Heart left ventricle (tissue), 16 donors: ENCODE data around the gene PHACTR3. TPM values are rescaled to one million over a fixed set of nuclear protein-coding genes. Genes with fewer than 3 reads are reported as not detected.

ENCODE experiments used
- ATAC-seq, 4 donors: fragments of 200-7000 bp; cut with Tn5 transposase; one replicate each; pipeline ENCODE4 v1.9.1; 2020 to 2022; ENCODE audit warnings: moderate library complexity in 4 of 4, mild to moderate bottlenecking in 3 of 4, moderate number of reproducible peaks in 1 of 4
- DNase-seq, 5 donors: peaks; one replicate each; pipeline ENCODE4 v3.0.0-alpha.2; 2020
- H3K27ac ChIP-seq, 12 donors: fragments of 200-600 bp; sonication (generic) in 4 of 12; one replicate each; pipeline versions ENCODE4 v1.5.0 to v1.8.0; 2016 to 2022; ENCODE audit warnings: mild to moderate bottlenecking in 2 of 12
- H3K27me3 ChIP-seq, 9 donors: fragments of 200-600 bp; sonication (generic) in 2 of 9; one replicate each; pipeline versions ENCODE4 v1.5.1 to v1.8.0; 2016 to 2022; ENCODE audit warnings: mild to moderate bottlenecking in 3 of 9
- H3K36me3 ChIP-seq, 9 donors: fragments of 200-600 bp; sonication (generic) in 2 of 9; one replicate each; pipeline versions ENCODE4 v1.5.0 to v1.8.0; 2018 to 2022; ENCODE audit warnings: mild to moderate bottlenecking in 2 of 9
- H3K4me1 ChIP-seq, 12 donors: fragments of 200-600 bp; sonication (generic) in 4 of 12; one replicate each; pipeline versions ENCODE4 v1.5.0 to v1.8.0; 2016 to 2022; ENCODE audit warnings: mild to moderate bottlenecking in 3 of 12
- H3K4me3 ChIP-seq, 12 donors: fragments of 200-600 bp; sonication (generic) in 4 of 12; one replicate each; pipeline versions ENCODE4 v1.5.0 to v1.8.0; 2017 to 2022; ENCODE audit warnings: mild to moderate bottlenecking in 9 of 12, moderate library complexity in 4 of 12
- H3K9me3 ChIP-seq, 12 donors: fragments of 200-600 bp; sonication (generic) in 4 of 12; one replicate each; pipeline versions ENCODE4 v1.5.0 to v1.8.0; 2016 to 2022; ENCODE audit warnings: mild to moderate bottlenecking in 1 of 12
- CTCF ChIP-seq, 12 donors: fragments of 200-600 bp; sonication (generic) in 4 of 12; IDR thresholded peaks; one replicate each; pipeline versions ENCODE4 v1.5.0 to v1.8.0; 2018 to 2022; ENCODE audit warnings: antibody characterized with exemption in 12 of 12, mild to moderate bottlenecking in 5 of 12
- POLR2A ChIP-seq, 2 donors: fragments of 450-650 bp; IDR thresholded peaks; one replicate each; pipeline ENCODE4 v1.6.1; 2017; ENCODE audit warnings: antibody characterized with exemption in 2 of 2, mild to moderate bottlenecking in 2 of 2, moderate library complexity in 2 of 2
- WGBS, 4 donors: extraction: QIAGEN DNeasy Blood & Tissue Kit in 2 of 4; methylation state at CpG; one replicate each; pipeline versions ENCODE4 v1.1.5 to v1.1.7; 2013 to 2018; 5-methylcytosine and 5-hydroxymethylcytosine counted together
- intact Hi-C, 10 donors: fragments of 100-400 bp; cut with DNase I; formaldehyde crosslinking; loops; one replicate each; pipeline versions ENCODE4 v1.11.1 to v1.14.2; 2022
- polyA plus RNA-seq, 2 donors: library from polyadenylated mRNA; stranded (reverse); fragments of 200-250 nt; gene quantifications; one replicate each; pipeline ENCODE4 v1.2.3, GENCODE V29; 2013
- total RNA-seq, 9 donors: library from RNA; depleted of rRNA in 2 of 9; stranded (reverse); fragments of >200 nt in 2 of 9; fragmentation: NEBNext Ultra II Directional in 3 of 9; extraction: Animal tissue kit (Norgen Biotek cat#: 25700) in 3 of 9; gene quantifications; one replicate each; pipeline versions ENCODE4 v1.1.0 to v1.2.4, GENCODE V29; 2016 to 2023
- donor health status: ischemic (EF 13 %, LVEDD 7.1; RV severe dilation, severe dysfunction).
- donor health status: healthy with polysubstance abuse.
- donor health status: DM: no; HTN: yes; CAD: no.
- donor health status: DM: no; HTN: no; CAD: no.
- donor health status: ischemic (EF 25% LVEDD 6.9; RV normal size, moderate dysfunction).
- donor health status: ischemic (EF 25% LVEDD 5.7; RV mildly dilated, moderate dysfunction).
- donor health status: healthy.
- donor health status: DM: yes; HTN: yes; CAD: no.
- donor health status: ischemic (EF 35%, LVEDD 5.7; RV mildly dilated, moderate dysfunction).
- donor health status: nonischemic (EF 11% LVEDD 7.7; RV severe dilation, severe dysfunction).
- donor health status: DM: yes; HTN: yes; CAD: no.
- donor health status: PGD.
- donor health status: ischemic (EF 29% LVEDD 5.4; RV normal size, mild dysfunction).
- donor health status: nonischemic (EF 23%, LVEDD 6.1; RV moderate dilation, normal function).

The PHACTR3 gene
- total and polyA plus RNA-seq, 11 donors: 0.19 to 14.6 (median 3.5) TPM

DNA sequence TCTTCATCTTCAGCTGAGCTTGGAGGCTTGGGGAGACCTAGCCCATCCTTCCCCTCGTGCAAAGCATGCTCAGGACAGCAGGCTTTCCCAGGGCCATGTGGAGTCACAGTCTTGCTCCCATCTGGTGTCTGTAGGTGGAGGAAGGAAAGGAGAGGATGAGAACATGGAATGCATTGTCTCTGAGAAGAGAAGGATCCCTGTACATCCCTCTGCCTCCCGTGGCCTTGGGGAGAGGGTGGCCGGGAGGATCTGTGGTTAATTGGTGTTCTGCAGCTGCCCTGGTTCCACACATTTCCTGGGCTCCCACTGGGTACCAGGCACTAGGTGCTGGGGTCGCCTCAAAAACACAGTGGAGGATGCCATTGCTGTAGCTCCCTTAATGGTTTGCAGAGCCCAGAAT, 134.5 kb downstream of the PHACTR3 start:
- Histone ChIP-seq H3K4me3 (no peak overlapping the region), H3K36me3 (no peaks in the 10 kb centered on the region), H3K4me1 (no peaks in the 10 kb centered on the region), H3K27me3 (peaks cover 0 to 27% (median 6%) of the 10 kb centered on the region in 9 donors), H3K27ac (no peak overlapping the region), H3K9me3 (no peaks in the 10 kb centered on the region)
- TF ChIP-seq CTCF (IDR thresholded peaks at IDR 0.05) (no peak), POLR2A (IDR thresholded peaks at IDR 0.05) (no peak)
- no peak for ATAC-seq
- intact Hi-C loops: no loop called here
- DNase-seq: no peak
- 42 to 65% (median 53%) methylated on average over 3 to 4 of the region's 4 CpGs for WGBS, 4 donors

DNA sequence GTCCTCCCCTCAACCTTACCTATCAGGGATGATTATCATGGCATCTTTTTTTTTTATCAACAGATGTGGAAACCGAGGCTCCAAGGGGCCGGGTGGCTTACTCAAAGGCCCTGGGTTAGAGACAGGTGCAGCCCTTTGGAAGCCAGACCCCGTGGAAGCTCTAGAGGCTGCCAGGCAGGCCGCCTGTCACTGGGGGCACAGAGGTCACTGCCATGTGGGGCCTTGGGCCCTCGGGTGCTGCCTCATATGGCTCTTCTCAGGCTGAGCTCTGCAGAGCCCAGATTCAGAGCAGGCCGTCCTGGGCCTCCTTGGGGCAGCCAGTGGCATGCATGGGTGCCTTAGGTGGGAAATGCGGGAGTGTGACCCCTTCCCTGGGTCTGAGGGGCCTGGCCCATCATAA, 136.3 kb downstream of the PHACTR3 start:
- 72 to 82% (median 78%) methylated on average over 3 to 7 of the region's 7 CpGs for WGBS, 4 donors
- DNase-seq (no peak), ATAC-seq (no peak)
- H3K36me3 ChIP-seq: no peaks in the 10 kb centered on the region
- no peak for TF ChIP-seq POLR2A (IDR thresholded peaks at IDR 0.05)
- no peak for TF ChIP-seq CTCF (IDR thresholded peaks at IDR 0.05)
- no peaks in the 10 kb centered on the region for H3K9me3 ChIP-seq
- no peak overlapping the region for H3K27ac ChIP-seq
- peaks cover 0 to 21% (median 6%) of the 10 kb centered on the region in 9 donors for H3K27me3 ChIP-seq
- intact Hi-C loops: no loop called here
- no peaks in the 10 kb centered on the region for H3K4me1 ChIP-seq
- H3K4me3 ChIP-seq: no peak overlapping the region

GRCh38 chr20:59741073-59741472, 136.7 kb downstream of the PHACTR3 start:
- WGBS, 4 donors: 89 to 93% (median 90%) methylated on average over 12 of the region's 12 CpGs
- no peak for TF ChIP-seq POLR2A (IDR thresholded peaks at IDR 0.05)
- no peak for TF ChIP-seq CTCF (IDR thresholded peaks at IDR 0.05)
- H3K36me3 ChIP-seq: no peaks in the 10 kb centered on the region
- no peak for DNase-seq
- intact Hi-C loops: no loop called here
- peaks cover 0 to 19% (median 6%) of the 10 kb centered on the region in 9 donors for H3K27me3 ChIP-seq
- H3K4me3 ChIP-seq: no peak overlapping the region
- no peak for ATAC-seq
- no peaks in the 10 kb centered on the region for H3K4me1 ChIP-seq
- no peak overlapping the region for H3K27ac ChIP-seq
- no peaks in the 10 kb centered on the region for H3K9me3 ChIP-seq

DNA sequence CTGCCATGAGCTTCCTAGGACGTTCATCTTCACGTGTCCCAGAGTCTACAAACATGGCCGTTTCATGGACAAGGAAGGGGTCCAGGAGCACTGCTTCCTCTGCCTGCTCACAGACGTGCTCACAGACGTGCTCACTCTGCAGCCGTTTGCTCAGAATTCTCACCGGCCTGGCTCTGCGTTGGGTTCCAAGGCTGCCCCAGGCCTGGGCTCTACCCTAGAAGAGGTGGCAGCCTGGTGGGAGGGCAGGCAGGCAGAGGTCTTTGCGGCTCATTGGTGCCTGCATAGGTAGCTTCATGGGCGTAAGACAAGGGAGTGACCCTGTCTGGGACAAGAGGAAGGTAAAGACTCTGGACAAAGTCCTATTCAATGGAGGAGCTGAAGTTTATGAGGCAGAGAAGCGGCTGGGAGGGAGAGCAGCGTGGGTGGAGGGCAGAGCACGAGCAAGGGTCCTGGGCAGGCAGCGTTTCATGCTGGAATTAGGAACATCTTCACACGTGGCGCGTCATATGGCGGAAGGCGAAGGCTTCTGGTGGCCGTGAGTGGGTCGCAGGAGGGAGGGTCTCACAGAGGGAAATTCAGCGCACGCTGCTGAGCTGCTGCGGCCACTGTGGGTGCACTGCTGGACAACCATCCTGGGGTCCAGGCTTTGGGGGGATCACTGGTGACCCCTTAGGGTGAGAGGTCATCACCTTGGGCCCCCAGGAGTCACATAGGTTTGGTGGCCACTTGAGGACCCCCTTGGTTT, 138.2 kb downstream of the PHACTR3 start:
- peaks cover 0 to 18% (median 6%) of the 10 kb centered on the region in 9 donors for H3K27me3 ChIP-seq
- H3K36me3 ChIP-seq: no peaks in the 10 kb centered on the region
- DNase-seq (no peak), ATAC-seq (no peak)
- intact Hi-C loops: no loop called here
- H3K27ac ChIP-seq: no peak overlapping the region
- no peaks in the 10 kb centered on the region for H3K4me1 ChIP-seq
- no peaks in the 10 kb centered on the region for H3K9me3 ChIP-seq
- TF ChIP-seq CTCF (IDR thresholded peaks at IDR 0.05) (no peak), POLR2A (IDR thresholded peaks at IDR 0.05) (no peak)
- 83 to 90% (median 86%) methylated on average over 24 of the region's 24 CpGs for WGBS, 4 donors
- H3K4me3 ChIP-seq: no peak overlapping the region
